Thoracic aorta (tissue), 2 donors: Measurements from ENCODE around the gene COLQ. TPM values are rescaled to one million over a fixed set of nuclear protein-coding genes. Genes with fewer than 3 reads are reported as not detected.

Experiments used
- ATAC-seq: fragments of 150-250 bp; one replicate; pipeline ENCODE4 v1.8.0; 2017; ENCODE audit warnings: low read depth; ENCODE audit not compliant: insufficient number of reproducible peaks, low FRiP score
- DNase-seq: peaks from one replicate; pipeline ENCODE4 v3.0.0-alpha.2; 2020; ENCODE audit warnings: low spot score
- H3K27ac ChIP-seq, 2 donors: fragments of 200-600 bp; sonication (generic); 1 replicate in 1 of 2; 2 replicates in 1 of 2; pipeline ENCODE4 v1.5.1; 2016; ENCODE audit warnings: mild to moderate bottlenecking in 2 of 2, moderate library complexity in 2 of 2
- H3K27me3 ChIP-seq: fragments of 200-600 bp; sonication (generic); replicated peaks from 2 replicates; pipeline ENCODE4 v1.6.0; 2016; ENCODE audit warnings: mild to moderate bottlenecking; ENCODE audit not compliant: insufficient read depth
- H3K36me3 ChIP-seq: fragments of 200-600 bp; sonication (generic); one replicate; pipeline ENCODE4 v1.5.1; 2016
- H3K4me1 ChIP-seq, 2 donors: fragments of 200-600 bp; sonication (generic); 1 replicate in 1 of 2; 2 replicates in 1 of 2; pipeline versions ENCODE4 v1.5.1 to v1.6.0; 2016; ENCODE audit warnings: low read depth in 2 of 2, mild to moderate bottlenecking in 1 of 2; ENCODE audit not compliant: control insufficient read depth in 1 of 2
- H3K4me3 ChIP-seq: fragments of 200-600 bp; sonication (generic); 2 replicates; pipeline ENCODE4 v1.5.1; 2016; ENCODE audit warnings: mild to moderate bottlenecking
- H3K9me3 ChIP-seq: fragments of 200-600 bp; sonication (generic); 2 replicates; pipeline ENCODE4 v1.5.1; 2016
- total RNA-seq, 2 donors: library from RNA; depleted of rRNA; stranded (reverse); fragments of >200 nt; gene quantifications; one replicate each; pipeline versions ENCODE4 v1.1.0 to v1.2.3, GENCODE V29; 2016
- TF ChIP-seq, protein P1 (sequence below): fragments of 200-600 bp; sonication (generic); IDR thresholded peaks from one replicate; pipeline ENCODE4 v1.5.1; 2019; ENCODE audit warnings: antibody characterized with exemption

Gene COLQ
- total RNA-seq, 2 donors from 2014 or later, result 3.2 to 9.3 TPM

DNA sequence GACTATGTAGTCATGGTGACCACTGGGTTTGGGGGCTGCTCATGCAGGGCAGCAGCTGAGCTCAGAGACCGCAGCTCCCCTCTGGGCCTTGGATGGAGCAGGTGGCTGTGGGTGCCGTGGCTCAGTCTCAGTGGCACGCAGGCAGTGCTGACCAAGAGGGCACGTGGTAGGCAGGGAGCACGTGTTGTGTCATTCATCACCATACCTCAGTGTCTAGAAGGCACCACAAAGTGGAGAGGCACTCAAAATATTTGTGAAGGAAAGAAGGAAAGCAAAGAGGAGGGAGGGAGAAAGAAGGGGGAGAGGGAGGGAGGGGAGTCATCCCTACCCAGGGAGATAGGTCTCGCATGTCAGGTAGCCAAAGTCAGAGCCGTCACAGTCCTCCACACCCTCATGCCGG lies 68.0 kb downstream of the COLQ start:
- TF ChIP-seq, protein P1, sequence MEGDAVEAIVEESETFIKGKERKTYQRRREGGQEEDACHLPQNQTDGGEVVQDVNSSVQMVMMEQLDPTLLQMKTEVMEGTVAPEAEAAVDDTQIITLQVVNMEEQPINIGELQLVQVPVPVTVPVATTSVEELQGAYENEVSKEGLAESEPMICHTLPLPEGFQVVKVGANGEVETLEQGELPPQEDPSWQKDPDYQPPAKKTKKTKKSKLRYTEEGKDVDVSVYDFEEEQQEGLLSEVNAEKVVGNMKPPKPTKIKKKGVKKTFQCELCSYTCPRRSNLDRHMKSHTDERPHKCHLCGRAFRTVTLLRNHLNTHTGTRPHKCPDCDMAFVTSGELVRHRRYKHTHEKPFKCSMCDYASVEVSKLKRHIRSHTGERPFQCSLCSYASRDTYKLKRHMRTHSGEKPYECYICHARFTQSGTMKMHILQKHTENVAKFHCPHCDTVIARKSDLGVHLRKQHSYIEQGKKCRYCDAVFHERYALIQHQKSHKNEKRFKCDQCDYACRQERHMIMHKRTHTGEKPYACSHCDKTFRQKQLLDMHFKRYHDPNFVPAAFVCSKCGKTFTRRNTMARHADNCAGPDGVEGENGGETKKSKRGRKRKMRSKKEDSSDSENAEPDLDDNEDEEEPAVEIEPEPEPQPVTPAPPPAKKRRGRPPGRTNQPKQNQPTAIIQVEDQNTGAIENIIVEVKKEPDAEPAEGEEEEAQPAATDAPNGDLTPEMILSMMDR, result no peak
- no peak for ATAC-seq
- no peak for DNase-seq
- Histone ChIP-seq H3K9me3 (no peaks in the 10 kb centered on the region), H3K27ac (no peak overlapping the region), H3K36me3 (peaks cover 4% of the 10 kb centered on the region), H3K4me3 (no peak overlapping the region), H3K4me1 (no peaks in the 10 kb centered on the region), H3K27me3 (no peaks in the 10 kb centered on the region)

DNA sequence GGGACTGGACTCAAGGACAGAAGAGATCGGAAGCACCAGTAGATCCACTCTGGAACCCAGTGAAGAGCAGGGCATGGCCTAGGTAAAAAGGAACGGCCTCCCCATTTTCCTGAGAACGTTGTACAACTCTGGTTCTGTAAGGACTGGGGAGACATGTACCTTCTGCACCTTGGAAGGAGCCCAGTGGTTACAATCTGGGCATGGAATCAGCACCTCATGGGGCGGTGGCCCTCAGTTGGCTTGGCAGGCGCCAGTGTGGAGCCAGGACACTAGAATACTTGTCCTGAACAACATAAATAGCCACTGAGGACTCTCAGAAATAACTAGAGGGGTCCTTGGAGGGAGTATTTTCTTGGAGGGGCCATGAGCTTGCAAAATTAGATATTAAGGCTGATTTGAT lies 68.5 kb downstream of the COLQ start:
- Histone ChIP-seq H3K9me3 (no peaks in the 10 kb centered on the region), H3K4me3 (no peak overlapping the region), H3K4me1 (no peaks in the 10 kb centered on the region), H3K27me3 (no peaks in the 10 kb centered on the region), H3K27ac (no peak overlapping the region), H3K36me3 (peaks cover 4% of the 10 kb centered on the region)
- ATAC-seq (no peak), DNase-seq (no peak)
- TF ChIP-seq, protein P1, result no peak

DNA sequence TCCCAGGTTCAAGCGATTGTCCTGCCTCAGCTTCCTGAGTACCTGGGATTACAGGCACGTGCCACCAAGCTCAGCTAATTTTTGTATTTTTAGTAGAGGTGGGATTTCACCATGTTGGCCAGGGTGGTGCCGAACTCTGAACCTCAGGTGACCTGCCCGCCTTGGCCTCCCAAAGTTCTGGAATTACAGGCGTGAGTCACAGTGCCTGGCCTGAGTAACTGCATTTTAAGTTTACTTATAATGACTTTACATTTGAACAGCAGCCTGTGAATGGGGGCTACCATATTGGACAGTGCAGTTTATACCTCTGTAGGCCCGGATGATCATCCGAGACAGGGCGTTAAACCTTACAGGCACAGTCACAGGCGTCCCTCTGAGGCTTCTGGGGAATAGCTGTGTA lies 69.3 kb downstream of the COLQ start:
- Histone ChIP-seq H3K27ac (no peak overlapping the region), H3K9me3 (no peaks in the 10 kb centered on the region), H3K36me3 (peaks cover 4% of the 10 kb centered on the region), H3K27me3 (no peaks in the 10 kb centered on the region), H3K4me3 (no peak overlapping the region), H3K4me1 (no peaks in the 10 kb centered on the region)
- ATAC-seq, result no peak
- DNase-seq, result no peak
- TF ChIP-seq, protein P1, result no peak

DNA sequence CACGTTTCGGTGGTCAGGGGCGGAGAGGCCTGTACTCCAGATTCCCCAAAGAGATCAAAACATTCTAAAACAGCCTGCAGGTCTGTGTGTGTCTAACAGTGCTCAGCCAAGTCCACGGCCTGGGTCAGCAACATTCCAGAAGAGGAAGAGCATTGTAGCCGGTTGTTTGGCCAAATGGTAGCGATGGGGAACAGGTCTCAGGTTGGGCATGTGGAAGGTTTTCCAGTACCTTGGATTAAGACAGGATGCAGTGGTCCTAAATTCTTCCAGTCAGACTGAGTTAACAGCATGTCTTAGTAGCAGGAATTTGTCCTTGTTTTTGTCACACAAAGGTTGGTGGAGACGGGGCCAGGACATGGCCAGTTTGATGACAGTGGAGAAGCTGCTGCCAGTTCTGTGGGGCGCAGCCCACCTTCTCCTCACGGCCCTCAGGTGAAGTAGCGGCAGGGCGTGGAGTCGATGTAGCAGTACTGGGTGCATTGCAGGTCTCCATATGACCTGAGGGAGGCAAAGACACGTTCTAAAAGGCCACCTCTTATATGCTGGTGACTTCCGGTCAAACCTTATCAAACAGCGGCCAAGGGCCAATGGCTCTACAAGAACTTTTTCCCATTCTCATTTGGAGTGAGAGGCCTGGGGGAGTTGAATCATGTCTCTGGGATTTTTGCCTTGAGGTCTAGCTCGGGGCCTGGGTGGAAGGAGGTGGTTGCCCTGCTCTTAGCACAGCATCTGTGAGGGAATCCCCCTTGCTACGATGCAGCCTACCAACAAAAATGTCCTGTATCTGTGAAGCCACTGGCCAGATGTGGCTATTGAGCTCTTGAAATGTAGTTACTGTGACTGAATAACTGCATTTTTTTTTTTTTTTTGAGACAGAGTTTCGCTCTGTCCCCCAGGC lies 70.0 kb downstream of the COLQ start:
- Histone ChIP-seq H3K36me3 (peaks cover 4% of the 10 kb centered on the region), H3K9me3 (no peaks in the 10 kb centered on the region), H3K27me3 (no peaks in the 10 kb centered on the region), H3K4me3 (no peak overlapping the region), H3K27ac (no peak overlapping the region), H3K4me1 (no peaks in the 10 kb centered on the region)
- TF ChIP-seq, protein P1, result no peak
- ATAC-seq (no peak), DNase-seq (no peak)

DNA sequence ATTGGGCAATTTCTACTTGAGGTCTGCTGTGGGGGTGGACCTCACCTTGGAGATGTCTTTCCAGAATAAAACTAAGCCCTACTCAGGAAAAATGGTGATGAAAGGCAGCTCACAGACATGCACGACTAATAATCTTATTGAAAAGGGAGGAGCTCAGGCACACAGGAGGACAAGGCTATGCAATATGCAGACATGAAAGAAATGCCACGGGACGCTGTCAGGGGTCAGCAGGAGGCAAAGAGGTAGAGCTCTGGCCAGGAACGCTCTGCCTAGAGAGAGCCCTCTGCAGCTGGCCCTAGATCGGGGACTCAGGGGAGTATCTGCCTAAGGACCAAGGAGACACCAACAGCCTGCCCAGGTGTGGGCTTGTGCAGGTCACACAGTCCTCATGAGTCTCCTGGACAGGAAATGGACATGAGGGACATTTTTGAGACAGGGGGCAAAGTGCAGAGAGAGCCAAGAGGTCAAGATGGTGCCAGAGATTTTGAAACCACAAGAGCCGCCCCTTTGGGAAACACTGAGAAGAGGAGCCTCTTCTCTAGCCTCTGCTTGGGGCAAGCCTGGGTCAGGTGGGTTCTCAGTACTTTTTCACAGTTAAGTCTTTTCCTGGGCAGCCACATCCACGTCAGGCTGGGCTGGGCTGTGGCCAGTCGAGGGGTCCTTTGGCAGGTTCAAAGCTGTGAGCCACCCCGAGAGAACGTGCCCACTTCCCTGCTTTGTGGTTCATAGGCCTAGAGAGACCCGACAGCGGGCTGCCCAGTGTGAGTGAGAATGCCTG lies 70.9 kb downstream of the COLQ start:
- DNase-seq (no peak), ATAC-seq (no peak)
- Histone ChIP-seq H3K9me3 (no peaks in the 10 kb centered on the region), H3K36me3 (peaks cover 4% of the 10 kb centered on the region), H3K27ac (no peak overlapping the region), H3K27me3 (no peaks in the 10 kb centered on the region), H3K4me3 (no peak overlapping the region), H3K4me1 (no peaks in the 10 kb centered on the region)
- TF ChIP-seq, protein P1, result no peak
